Measurements from ENCODE around the gene SOX8. TPM values are rescaled to one million over a fixed set of nuclear protein-coding genes. Genes with fewer than 3 reads are reported as not detected.

The SOX8 gene
- total RNA-seq, 1 experiment from 2014 or later = not detected

- DNase-seq (ENCODE audit: low read depth) = no peak
Observed at GRCh38 chr16:986925-987582, 5.5 kb downstream of the SOX8 start.

GRCh38 chr16:987906-988305 lies 6.3 kb downstream of the SOX8 start:
- no peak for DNase-seq (ENCODE audit: low read depth)

- DNase-seq (ENCODE audit: low read depth) = no peak
Observed at GRCh38 chr16:988471-989353, 7.1 kb downstream of the SOX8 start.

DNA sequence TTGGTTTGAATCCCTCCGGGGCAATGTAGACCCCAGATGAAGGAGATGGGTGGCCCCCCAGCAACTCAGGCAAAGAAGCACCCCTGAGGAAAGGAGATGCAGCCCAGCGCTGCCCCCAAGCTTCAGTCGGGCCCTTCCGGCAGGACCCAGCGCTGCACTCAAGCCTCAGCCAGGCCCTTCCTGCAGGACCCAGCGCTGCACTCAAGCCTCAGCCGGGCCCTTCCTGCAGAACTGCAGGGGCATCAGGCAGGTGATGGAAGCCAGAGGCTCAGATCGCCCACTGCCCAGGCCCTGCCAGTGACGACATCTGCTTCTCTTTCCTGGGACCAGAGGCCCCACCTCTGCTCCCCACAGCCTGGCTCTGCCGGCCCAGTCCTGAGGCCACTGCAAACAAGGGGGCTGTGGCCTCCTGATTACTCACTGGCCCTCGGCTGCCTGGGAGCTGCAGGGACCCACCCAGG lies 7.8 kb downstream of the SOX8 start:
- no peak for DNase-seq (ENCODE audit: low read depth)

GRCh38 chr16:990516-991291 lies 9.1 kb downstream of the SOX8 start:
- no peak for DNase-seq (ENCODE audit: low read depth)

GRCh38 chr16:991345-991744 lies 9.8 kb downstream of the SOX8 start:
- DNase-seq (ENCODE audit: low read depth) = no peak

DNA sequence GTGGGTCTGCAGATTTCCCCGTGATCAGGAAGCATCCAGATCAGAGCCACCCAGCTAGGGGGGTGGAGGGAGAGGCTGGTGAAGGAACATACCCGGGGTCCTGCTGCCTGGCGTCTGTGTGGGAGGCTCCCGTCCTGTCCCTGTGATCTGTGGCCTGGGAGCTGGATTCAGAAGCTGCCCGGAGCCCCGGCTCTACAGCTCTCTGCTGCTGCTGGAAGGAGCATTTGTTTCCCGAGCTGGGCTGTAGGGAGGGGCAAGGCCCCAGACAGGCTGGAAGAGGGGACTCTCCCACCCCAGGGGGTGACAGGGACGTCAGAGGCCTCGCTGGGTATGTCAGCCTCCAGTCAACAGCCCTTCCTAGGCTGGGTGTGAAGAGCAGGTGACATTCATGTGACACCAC lies 10.2 kb downstream of the SOX8 start:
- no peak for DNase-seq (ENCODE audit: low read depth)

- no peak for DNase-seq (ENCODE audit: low read depth)
Observed at GRCh38 chr16:993731-994130, 12.2 kb downstream of the SOX8 start.

GRCh38 chr16:995087-995486 lies 13.5 kb downstream of the SOX8 start:
- DNase-seq (ENCODE audit: low read depth) = peak; percentile 34

- no peak for DNase-seq (ENCODE audit: low read depth)
Observed at GRCh38 chr16:995783-996182, 14.2 kb downstream of the SOX8 start.

- no peak for DNase-seq (ENCODE audit: low read depth)
Observed at GRCh38 chr16:996681-997080, 15.1 kb downstream of the SOX8 start.

- no peak for DNase-seq (ENCODE audit: low read depth)
Observed at GRCh38 chr16:997440-998051, 16.0 kb downstream of the SOX8 start.

DNA sequence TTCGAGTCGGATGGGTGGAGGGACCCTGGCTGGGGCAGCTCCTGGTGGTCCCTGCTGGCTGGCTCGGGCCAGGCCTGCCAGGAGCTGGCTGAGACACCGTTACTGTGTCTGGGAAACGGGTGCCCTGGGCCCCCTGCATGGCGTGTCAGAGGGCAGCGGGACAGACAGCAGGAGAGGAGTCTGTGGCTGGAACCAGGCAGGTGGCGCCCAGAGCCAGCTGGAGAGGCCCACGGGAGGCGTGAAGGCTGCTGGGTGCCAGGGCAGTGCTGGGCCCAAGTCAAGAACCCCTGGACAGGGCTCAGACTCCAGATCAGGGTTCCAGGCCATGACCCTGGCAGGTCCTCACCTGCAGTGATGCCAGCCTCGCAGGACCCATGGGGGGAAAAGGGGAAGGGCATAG lies 16.6 kb downstream of the SOX8 start:
- no peak for DNase-seq (ENCODE audit: low read depth)

- no peak for DNase-seq (ENCODE audit: low read depth)
Observed at GRCh38 chr16:998615-999014, 17.0 kb downstream of the SOX8 start.

DNA sequence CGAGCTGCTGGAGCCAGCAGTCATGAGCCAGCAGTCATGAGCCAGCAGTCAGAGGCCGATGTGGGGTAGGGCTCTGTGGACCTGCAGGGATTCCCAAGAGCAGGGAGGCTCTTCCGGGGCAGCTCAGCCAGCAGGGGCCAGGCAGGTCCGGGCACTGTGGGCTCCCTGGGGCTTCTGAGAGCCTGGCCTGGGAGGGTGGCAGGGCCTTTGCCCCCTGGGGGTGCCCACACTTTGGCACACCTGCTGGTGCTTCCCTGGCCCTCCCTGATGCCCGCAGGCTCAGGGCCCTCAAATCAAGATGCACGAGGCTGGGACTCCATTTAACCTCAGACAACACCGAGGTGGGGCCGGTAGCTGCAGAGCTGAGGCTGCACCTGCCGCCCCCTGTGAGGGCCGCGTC lies 18.1 kb downstream of the SOX8 start:
- no peak for DNase-seq (ENCODE audit: low read depth)

- no peak for DNase-seq (ENCODE audit: low read depth)
Observed at GRCh38 chr16:1000608-1001007, 19.0 kb downstream of the SOX8 start.

GRCh38 chr16:1001096-1001495 lies 19.5 kb downstream of the SOX8 start:
- no peak for DNase-seq (ENCODE audit: low read depth)

DNA sequence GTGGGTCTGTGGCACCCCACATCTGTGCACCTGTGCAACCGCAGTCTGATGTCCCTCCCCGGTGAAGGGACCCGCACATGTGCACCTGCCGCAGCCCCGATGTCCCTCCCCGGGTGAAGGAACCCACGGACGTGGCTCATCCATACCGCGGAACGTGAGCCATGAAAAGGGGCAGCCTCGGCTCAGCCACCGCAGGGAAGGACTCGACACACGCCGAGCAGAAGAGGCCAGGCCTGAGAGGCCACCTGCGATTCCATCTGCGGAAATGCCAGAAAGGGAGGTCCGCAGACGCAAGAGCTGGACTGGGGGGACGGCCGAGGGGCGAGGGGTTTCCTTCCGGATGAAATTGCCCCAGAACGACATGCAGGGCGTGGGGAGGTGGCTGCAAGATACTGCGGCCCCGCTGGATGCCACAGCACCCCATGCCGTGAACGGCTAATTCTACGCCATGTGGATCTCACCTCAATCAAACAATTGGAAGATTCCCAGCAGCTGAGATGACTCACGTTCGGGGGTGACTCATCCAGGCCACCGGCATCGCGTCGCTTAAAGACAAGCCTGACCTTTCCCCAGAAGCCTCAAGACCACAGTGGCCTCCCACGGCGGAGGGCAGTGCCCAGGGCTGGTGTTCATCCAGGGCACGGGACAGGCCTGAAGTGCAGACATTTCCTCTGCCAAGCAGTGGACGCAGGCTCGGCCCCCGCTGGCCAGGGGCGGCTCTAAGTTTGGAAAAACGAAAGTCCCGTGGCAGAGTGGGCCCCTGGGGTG lies 21.0 kb downstream of the SOX8 start:
- peak; percentile 94 for DNase-seq (ENCODE audit: low read depth)

DNA sequence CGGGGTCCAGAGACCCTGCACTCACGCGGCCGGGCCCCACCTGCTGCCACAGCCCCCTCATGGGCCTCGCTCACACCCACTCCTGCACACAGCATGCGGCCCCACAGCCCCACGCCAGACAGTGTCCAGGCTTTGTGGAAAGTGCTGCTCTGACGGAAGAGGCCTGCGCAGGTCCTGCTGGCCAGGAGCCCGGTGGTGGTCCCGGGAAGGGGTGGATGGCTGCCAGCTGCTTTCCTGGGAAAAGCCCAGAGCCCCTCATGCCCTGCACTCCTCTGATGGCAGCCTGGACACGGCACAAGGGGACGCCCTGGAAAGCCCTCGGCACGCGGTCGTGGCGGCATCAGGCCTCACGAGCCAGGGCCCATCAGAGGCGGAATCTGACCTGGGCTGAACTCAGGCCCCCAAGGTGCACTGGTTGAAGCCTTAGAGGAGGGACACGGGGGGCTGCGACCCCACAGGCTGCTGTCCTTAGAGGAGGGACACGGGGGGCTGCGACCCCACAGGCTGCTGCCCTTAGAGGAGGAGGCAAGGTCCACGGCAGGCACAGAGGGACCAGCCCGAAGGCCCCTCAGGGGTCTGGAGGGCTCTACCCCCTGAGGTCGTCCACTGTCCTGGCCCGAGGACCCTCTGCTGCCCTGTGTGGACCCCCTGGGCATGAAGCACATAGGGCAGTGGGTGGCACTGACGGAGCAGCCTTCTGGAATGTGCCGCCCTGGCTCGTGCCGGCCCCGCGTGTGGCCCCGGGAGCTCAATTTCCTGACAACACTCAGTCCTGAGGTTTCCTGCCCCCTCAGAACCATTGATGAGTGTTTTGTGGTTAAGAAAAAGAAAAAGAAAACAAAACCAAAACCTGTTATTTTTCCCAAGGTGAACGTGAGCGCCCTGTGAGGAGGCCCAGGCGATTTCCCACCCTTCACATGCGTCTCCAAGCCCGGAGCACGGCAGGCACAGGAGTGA lies 22.1 kb downstream of the SOX8 start:
- DNase-seq (ENCODE audit: low read depth) = peak; percentile 52

GRCh38 chr16:1005286-1005685 lies 23.7 kb downstream of the SOX8 start:
- DNase-seq (ENCODE audit: low read depth) = no peak
